Smooth muscle cell (in vitro differentiated cells): ENCODE data around the gene PEBP1. TPM values are rescaled to one million over a fixed set of nuclear protein-coding genes. Genes with fewer than 3 reads are reported as not detected.
A peak's percentile ranks its signal among the peaks of the same experiment; 100 is the strongest.

Experiments used
- DNase-seq: peaks from one replicate; lab custom pipeline; 2025; ENCODE audit not compliant: unreplicated experiment; lab: John Stamatoyannopoulos, UW
- H2AFZ ChIP-seq: fragments of 200-600 bp; sonication (generic); 2 replicates; pipeline ENCODE4 v1.6.0; 2016; ENCODE audit warnings: antibody characterized with exemption, low read depth, mild to moderate bottlenecking
- H3F3A ChIP-seq: fragments of 200-600 bp; sonication (generic); 2 replicates; pipeline ENCODE4 v1.6.0; 2017; ENCODE audit warnings: antibody characterized with exemption, low read depth
- H3K27ac ChIP-seq: fragments of 200-600 bp; sonication (generic); 2 replicates; pipeline ENCODE4 v1.5.1; 2016; ENCODE audit warnings: low read depth, mild to moderate bottlenecking
- H3K27me3 ChIP-seq: fragments of 200-600 bp; sonication (generic); 2 replicates; pipeline ENCODE4 v1.6.1; 2016; ENCODE audit warnings: low read depth, mild to moderate bottlenecking
- H3K36me3 ChIP-seq: fragments of 200-600 bp; sonication (generic); 2 replicates; pipeline ENCODE4 v1.5.1; 2016; ENCODE audit warnings: low read depth
- H3K4me1 ChIP-seq: fragments of 200-600 bp; sonication (generic); 2 replicates; pipeline ENCODE4 v1.5.1; 2016; ENCODE audit warnings: low read depth
- H3K4me2 ChIP-seq: fragments of 200-600 bp; sonication (generic); 2 replicates; pipeline ENCODE4 v1.6.0; 2016; ENCODE audit warnings: mild to moderate bottlenecking
- H3K4me3 ChIP-seq: fragments of 200-600 bp; sonication (generic); 2 replicates; pipeline ENCODE4 v1.5.1; 2016; ENCODE audit warnings: mild to moderate bottlenecking
- H3K79me2 ChIP-seq: fragments of 200-600 bp; sonication (generic); 2 replicates; pipeline ENCODE4 v1.6.0; 2016; ENCODE audit warnings: low read depth, mild to moderate bottlenecking
- H3K9ac ChIP-seq: fragments of 200-600 bp; sonication (generic); 2 replicates; pipeline ENCODE4 v1.6.0; 2016; ENCODE audit warnings: low read depth
- H3K9me3 ChIP-seq: fragments of 200-600 bp; sonication (generic); replicated peaks from 2 replicates; pipeline ENCODE4 v1.5.1; 2016; ENCODE audit warnings: low read depth
- H4K20me1 ChIP-seq: fragments of 200-600 bp; sonication (generic); 2 replicates; pipeline ENCODE4 v1.6.0; 2016; ENCODE audit warnings: low read depth
- CTCF ChIP-seq: fragments of 200-600 bp; sonication (generic); IDR thresholded peaks from 2 replicates; pipeline ENCODE4 v1.5.1; 2017; ENCODE audit warnings: borderline replicate concordance, mild to moderate bottlenecking, antibody characterized with exemption; ENCODE audit not compliant: insufficient read depth, poor library complexity, severe bottlenecking
- WGBS: methylation state at CpG from one replicate; pipeline ENCODE4 v1.1.7; 2016; ENCODE audit warnings: low lambda C conversion rate; 5-methylcytosine and 5-hydroxymethylcytosine counted together
- polyA plus RNA-seq: library from polyadenylated mRNA; unstranded; fragments of >200 nt; fragmentation: Nextera tagmentation; extraction: Ambion mirVana; gene quantifications from 2 replicates; pipeline ENCODE4 v1.2.1, GENCODE V29; 2016
- total RNA-seq: library from RNA; depleted of rRNA; stranded (reverse); fragments of >200 nt; gene quantifications from 2 replicates; pipeline ENCODE4 v1.2.3, GENCODE V29; 2014

Gene PEBP1
- total and polyA plus RNA-seq, 2 experiments from 2014 or later = 118 to 199 TPM

DNA sequence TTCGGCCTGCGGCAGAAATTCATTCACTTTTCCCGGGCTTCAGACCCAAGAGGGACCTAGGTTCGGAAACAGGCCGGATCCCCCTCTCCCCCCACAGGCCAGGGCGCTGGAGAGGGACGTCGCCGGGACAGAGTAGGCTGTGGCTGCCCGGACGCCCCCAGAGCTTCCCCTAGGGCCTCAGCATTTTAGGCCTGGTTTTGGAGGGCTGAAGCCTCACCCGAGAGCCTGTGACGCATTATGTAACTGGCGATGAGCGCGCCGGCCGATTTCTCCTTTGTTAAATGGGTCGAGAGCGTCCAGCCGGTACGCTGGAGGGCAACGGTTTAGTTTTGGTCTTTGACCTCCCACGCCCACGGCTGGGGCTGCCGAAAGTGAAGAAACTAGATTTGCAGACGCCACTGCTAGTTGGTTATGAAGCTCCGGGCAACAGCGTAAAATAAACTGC, 657 bp downstream of the PEBP1 start:
- no peaks in the 10 kb centered on the region for H3K27me3 ChIP-seq
- no peaks in the 10 kb centered on the region for H4K20me1 ChIP-seq
- TF ChIP-seq CTCF = no peak
- no peaks in the 10 kb centered on the region for H3F3A ChIP-seq
- H2AFZ ChIP-seq = peak overlapping the region; percentile 92
- peak overlapping the region; percentile 22 for H3K27ac ChIP-seq
- H3K4me1 ChIP-seq = no peaks in the 10 kb centered on the region
- DNase-seq = peak; percentile 39
- H3K4me2 ChIP-seq = peak overlapping the region; percentile 95
- peak overlapping the region; percentile 88 for H3K9ac ChIP-seq
- 1% methylated on average over 29 of the region's 29 CpGs for WGBS
- H3K4me3 ChIP-seq = peak overlapping the region; percentile 69
- peaks cover 12% of the 10 kb centered on the region for H3K79me2 ChIP-seq
- no peaks in the 10 kb centered on the region for H3K9me3 ChIP-seq
- no peaks in the 10 kb centered on the region for H3K36me3 ChIP-seq

DNA sequence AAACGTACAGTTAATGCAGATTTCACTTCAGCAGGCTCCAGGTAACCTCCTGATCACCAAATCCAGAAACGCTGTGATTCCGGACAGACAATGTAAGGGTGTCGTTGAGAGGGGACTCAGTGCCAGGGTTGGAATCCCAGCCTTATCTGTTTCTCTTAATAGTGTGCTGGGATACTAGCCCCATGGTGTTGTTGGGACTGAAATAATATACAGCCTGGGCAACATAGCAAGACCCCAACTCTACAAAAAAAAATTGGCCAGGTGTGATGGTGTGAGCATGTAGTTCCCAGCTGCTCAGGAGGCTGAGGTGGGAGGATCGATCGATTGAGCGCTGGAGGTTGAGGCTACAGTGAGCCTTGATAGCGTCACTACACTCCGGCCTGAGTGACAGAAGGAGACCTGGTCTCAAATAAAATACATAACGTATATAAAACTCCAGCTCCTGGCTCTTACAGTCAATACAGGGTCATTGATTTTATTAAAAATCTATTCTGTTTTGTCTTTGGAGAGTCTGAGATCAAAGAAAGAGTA, 1.3 kb downstream of the PEBP1 start:
- Histone ChIP-seq H3K4me2 (peak overlapping the region; percentile 95), H3F3A (no peaks in the 10 kb centered on the region), H3K27ac (no peak overlapping the region), H3K9me3 (no peaks in the 10 kb centered on the region), H3K4me1 (no peaks in the 10 kb centered on the region), H3K4me3 (peak overlapping the region; percentile 69), H2AFZ (peak overlapping the region; percentile 92), H3K9ac (peak overlapping the region; percentile 88), H3K27me3 (no peaks in the 10 kb centered on the region), H4K20me1 (no peaks in the 10 kb centered on the region), H3K36me3 (no peaks in the 10 kb centered on the region), H3K79me2 (peaks cover 12% of the 10 kb centered on the region)
- TF ChIP-seq CTCF = no peak
- no peak for DNase-seq
- WGBS = 85% methylated on average over 10 of the region's 10 CpGs

DNA sequence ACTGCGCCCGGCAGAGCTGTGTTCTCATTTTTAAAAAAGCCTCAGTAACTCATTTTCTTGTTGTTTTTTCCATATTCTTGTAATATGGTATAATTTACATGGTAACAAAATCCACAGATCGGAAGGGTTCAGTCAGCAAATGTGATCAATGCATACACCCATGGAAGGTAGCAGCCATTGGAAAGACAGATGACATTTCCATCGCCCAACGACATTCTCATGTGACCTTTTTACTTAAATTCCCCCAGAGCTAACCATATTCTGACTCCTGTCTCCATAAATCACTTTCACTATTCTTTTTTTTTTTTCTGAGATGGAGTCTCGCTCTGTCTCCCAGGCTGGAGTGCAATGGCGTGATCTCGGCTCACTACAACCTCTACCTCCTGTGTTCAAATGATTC, 4.9 kb downstream of the PEBP1 start:
- TF ChIP-seq CTCF = no peak
- Histone ChIP-seq H4K20me1 (peaks cover 7% of the 10 kb centered on the region), H3K4me3 (no peak overlapping the region), H3K4me1 (no peaks in the 10 kb centered on the region), H3K27ac (no peak overlapping the region), H3K9ac (no peak overlapping the region), H3K36me3 (no peaks in the 10 kb centered on the region), H3K27me3 (no peaks in the 10 kb centered on the region), H3K79me2 (peaks cover 8% of the 10 kb centered on the region), H3F3A (no peaks in the 10 kb centered on the region), H3K4me2 (no peak overlapping the region), H2AFZ (no peak overlapping the region), H3K9me3 (no peaks in the 10 kb centered on the region)
- no peak for DNase-seq
- WGBS = 97% methylated on average over 8 of the region's 8 CpGs

DNA sequence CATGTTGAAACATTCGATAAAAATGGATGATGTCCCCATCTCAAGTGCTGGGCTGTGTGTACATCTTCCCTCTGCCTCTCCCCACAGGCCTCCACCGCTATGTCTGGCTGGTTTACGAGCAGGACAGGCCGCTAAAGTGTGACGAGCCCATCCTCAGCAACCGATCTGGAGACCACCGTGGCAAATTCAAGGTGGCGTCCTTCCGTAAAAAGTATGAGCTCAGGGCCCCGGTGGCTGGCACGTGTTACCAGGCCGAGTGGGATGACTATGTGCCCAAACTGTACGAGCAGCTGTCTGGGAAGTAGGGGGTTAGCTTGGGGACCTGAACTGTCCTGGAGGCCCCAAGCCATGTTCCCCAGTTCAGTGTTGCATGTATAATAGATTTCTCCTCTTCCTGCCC, 8.6 kb downstream of the PEBP1 start:
- H3K9me3 ChIP-seq = no peaks in the 10 kb centered on the region
- H3K4me3 ChIP-seq = no peak overlapping the region
- TF ChIP-seq CTCF = no peak
- WGBS = 97% methylated on average over 13 of the region's 13 CpGs
- no peak overlapping the region for H3K4me2 ChIP-seq
- H3K9ac ChIP-seq = no peak overlapping the region
- peaks cover 7% of the 10 kb centered on the region for H4K20me1 ChIP-seq
- no peak overlapping the region for H2AFZ ChIP-seq
- H3F3A ChIP-seq = no peaks in the 10 kb centered on the region
- H3K4me1 ChIP-seq = no peaks in the 10 kb centered on the region
- H3K79me2 ChIP-seq = no peaks in the 10 kb centered on the region
- no peaks in the 10 kb centered on the region for H3K36me3 ChIP-seq
- H3K27ac ChIP-seq = no peak overlapping the region
- H3K27me3 ChIP-seq = no peaks in the 10 kb centered on the region
- DNase-seq = no peak
